A204.1 (cell line): Measurements from ENCODE around the gene DLEU7.

Source experiments
- FAIRE-seq: peaks from 2 replicates; lab custom pipeline; 2012; peaks lifted over from hg19 to GRCh38; lab: Jason Lieb, UNC

Gene DLEU7

GRCh38 chr13:50788551-50789210 is 54.8 kb downstream of the DLEU7 start:
- FAIRE-seq: no peak

DNA sequence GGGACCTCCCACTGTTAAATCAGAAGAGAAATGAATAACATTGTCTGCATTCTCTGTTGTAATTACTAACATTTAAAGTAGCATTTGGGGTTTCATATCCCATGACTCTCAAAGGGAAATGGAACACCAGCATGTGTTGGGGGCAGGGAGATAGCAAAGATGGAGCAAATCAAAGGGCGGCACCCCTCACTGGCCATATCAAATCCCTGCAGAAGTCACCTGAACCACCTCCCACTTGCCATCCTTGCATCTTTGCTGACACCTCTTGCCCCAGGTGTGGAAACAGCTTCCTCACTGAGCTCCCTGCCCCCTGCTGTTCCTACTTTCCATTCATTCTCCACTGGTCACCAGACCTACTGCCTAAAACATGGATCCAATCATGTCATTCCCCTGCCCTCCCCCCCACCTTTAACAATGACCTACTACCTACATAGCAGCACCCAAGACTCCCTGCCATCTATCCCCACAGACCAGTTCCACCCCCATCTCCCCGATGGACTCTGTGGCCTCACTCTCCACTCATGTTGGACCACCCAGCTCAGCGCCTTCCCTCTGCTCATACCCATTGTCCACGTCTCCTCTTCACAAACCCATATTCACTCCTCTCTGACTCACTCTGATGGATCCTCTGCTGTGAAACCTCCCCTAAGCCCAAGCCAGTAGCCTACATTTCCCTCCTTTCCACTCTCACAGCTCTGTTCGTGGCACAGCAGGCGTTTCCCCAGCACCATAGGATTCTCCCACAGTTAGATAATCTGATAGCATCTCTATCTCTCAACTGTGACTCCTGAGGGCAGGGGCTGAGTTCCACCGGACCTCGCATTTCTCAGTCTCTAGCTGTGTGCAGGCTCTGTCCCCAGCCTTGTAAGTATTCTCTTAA is 55.9 kb downstream of the DLEU7 start:
- FAIRE-seq: no peak

DNA sequence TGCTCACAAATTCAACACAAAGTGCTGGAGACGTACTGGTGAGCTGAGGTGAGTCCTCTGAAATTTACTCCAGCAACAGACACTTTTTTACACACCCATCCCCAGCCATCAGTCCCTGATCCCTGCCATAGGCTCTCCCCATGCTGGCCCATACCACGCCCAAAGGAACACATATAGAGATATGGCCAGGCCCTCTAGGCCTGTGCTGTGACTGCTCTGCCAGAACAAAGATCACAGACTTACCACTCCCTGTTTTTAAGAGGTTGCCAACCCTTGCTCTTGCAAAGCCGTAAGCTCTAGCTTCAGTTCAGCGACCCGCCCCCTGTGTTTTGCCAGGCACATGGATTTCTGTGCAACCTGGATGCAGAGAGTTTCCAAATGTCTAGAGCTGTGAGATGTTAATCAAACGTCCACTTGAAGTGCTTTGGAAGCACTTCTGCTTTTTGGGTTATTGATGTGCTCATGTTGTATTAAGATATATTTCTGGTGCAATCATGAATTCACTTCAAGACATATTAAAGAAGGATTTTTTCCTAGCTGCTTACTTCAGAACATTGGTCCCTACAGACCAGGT is 59.7 kb downstream of the DLEU7 start:
- FAIRE-seq: no peak

DNA sequence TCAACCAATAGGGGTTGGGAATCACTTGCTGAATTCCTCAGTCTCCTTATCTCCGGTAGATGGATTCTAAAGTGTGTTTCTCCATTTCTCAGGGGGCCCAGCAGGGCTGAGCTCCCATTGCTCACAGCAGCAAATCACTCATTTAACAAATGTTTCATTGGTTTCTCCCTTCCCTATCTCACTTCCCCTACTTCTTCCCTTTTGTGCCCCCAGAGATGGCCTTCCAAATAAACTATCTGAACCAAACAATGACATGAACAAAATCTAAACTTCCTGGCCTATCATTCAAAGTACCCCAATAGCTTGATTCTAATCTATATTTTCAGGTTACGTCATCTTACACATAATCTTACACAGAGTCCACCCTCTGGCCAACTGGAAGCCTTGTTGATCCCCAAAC is 60.4 kb downstream of the DLEU7 start:
- no peak for FAIRE-seq

DNA sequence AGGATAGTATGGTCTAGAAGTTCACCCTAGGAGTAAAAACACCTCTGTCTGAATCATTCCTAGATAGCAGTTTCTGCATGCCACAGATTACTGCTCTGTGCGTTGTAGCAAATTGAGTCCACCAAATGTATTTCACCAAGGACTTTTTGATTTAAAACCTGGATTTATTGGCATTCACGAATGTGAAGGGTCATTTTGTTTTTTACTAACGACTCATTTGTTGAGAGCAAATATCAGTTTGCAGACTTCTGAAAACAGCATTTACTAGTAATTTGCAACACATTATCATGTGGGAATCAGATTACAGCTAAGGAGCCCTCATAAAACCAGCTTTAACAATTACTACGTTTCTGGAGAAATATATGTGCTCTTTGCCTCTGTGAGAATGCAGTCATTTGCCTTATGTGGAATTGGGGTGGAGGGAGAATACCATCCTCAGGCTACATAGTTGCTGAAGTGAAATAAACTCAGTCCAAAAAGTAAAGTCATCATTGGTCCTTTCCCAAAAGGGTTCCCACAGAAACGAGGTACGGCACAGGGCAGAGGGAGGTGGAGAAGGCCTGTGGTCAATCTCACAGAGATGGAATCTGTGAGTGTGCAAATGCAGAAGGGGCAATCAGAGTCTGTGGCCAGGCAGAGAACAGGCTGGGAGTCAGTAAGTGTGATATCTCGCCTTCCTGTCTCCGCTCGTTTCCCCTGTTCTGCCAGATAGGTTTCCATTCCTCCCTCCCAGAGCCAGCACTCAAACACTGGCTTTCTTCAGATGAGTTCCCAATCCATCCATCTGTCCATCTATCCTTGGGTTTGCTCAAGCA is 63.1 kb downstream of the DLEU7 start:
- FAIRE-seq: no peak

DNA sequence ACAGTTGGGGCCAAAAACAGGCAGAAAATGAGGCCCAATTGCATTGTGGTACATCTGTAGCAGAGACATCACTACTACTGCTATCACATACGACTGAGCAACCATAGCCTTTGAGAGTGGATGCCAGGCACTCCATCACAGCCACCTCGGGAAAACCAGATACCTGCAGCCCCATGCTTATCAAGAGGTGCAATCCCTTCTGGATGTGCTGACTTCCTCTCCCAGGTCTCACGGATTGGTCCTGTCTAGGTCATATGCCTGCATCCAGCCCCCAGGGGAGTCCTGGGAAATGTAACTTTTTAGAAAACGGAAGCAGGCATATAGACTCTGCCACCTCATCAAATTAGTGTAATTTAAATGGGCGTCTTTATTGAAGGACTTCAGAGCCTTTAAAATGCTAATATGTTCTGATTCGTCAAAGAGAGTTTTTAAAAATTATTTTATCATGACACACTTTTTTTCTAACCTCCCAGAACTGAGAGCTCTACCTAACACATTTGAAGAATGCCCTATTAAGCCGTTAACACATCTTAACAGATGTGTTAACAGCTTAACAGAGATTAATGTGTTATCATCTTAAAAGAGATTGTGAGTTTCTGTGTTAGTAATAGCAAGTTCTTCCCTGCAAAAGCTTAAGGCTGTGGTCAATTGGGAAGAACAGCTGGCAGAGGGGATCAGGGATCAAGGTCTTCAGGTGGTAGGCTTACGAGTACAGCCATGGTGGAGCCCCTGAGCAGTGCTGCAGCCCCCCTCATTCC is 63.9 kb downstream of the DLEU7 start:
- FAIRE-seq: no peak
